ENCODE results near the gene ACAA2.

DNA sequence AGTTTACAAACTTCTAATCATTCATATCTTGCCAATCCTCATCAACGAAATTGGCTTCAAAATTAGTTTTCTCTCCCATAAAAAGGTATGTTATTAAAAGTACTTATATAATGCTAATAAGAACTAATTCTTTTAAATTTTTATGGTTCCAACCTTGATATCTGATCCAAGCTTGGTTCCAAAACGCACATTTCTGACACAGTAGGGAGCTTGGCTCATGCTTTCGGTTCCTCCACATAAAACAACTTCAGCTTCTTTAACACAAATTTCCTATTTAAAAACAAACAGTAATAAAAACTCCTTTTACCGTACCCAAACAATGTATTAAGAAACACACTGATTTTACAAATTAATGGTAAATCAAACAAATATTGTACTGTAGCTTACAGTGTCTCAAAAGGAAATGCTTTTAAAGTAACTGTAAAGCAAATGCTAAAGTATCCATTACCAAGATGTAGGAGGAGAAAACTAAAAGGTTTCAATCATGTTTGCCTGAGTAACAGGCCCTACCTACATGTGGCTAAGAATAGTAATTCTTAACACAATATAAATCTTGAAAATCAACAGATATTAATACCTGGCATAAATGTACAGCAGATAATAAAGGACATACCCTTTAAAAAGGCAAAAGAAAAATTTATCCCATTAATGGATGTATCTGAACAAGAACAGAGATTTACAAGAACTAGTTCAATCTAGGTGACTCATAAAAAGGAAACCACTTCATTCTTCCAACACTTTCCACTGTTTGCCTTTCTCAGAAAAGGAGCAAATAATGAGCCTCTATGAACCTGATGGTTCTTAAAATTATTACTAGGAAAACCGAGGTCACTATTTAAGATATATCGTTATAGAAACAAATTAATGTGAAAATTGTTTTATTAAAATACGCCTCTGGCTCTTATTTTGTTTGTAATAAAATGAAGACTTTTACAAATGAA is 17.5 kb downstream of the ACAA2 start:
- TF ChIP-seq POLR2AphosphoS5 (IDR thresholded peaks at IDR 0.05; ENCODE audit: low read depth, low read length) (no peak), TCF7L2 (IDR thresholded peaks at IDR 0.05; ENCODE audit: low read depth, low read length) (no peak)
- TF ChIP-seq, protein P1, sequence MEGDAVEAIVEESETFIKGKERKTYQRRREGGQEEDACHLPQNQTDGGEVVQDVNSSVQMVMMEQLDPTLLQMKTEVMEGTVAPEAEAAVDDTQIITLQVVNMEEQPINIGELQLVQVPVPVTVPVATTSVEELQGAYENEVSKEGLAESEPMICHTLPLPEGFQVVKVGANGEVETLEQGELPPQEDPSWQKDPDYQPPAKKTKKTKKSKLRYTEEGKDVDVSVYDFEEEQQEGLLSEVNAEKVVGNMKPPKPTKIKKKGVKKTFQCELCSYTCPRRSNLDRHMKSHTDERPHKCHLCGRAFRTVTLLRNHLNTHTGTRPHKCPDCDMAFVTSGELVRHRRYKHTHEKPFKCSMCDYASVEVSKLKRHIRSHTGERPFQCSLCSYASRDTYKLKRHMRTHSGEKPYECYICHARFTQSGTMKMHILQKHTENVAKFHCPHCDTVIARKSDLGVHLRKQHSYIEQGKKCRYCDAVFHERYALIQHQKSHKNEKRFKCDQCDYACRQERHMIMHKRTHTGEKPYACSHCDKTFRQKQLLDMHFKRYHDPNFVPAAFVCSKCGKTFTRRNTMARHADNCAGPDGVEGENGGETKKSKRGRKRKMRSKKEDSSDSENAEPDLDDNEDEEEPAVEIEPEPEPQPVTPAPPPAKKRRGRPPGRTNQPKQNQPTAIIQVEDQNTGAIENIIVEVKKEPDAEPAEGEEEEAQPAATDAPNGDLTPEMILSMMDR (IDR thresholded peaks at IDR 0.05), result no peak
